Measurements from ENCODE around the gene VAPB.

Gene VAPB

GRCh38 chr20:58483051-58483450 is 94.0 kb downstream of the VAPB start:
- no peak for DNase-seq (ENCODE audit: low read depth)

- DNase-seq (ENCODE audit: low read depth): no peak
These were observed 94.4 kb downstream of the VAPB start for GRCh38 chr20:58483470-58483869.

GRCh38 chr20:58485393-58485792 is 96.4 kb downstream of the VAPB start:
- DNase-seq (ENCODE audit: low read depth): no peak

- no peak for DNase-seq (ENCODE audit: low read depth)
These were observed 97.2 kb downstream of the VAPB start for GRCh38 chr20:58486207-58486606.

GRCh38 chr20:58492074-58492718 is 103.2 kb downstream of the VAPB start:
- no peak for DNase-seq (ENCODE audit: low read depth)

GRCh38 chr20:58492795-58493524 is 103.9 kb downstream of the VAPB start:
- no peak for DNase-seq (ENCODE audit: low read depth)

- DNase-seq (ENCODE audit: low read depth): no peak
These were observed 106.0 kb downstream of the VAPB start for GRCh38 chr20:58494923-58495622.

- DNase-seq (ENCODE audit: low read depth): no peak
These were observed 106.8 kb downstream of the VAPB start for GRCh38 chr20:58495623-58496428.

- no peak for DNase-seq (ENCODE audit: low read depth)
These were observed 107.4 kb downstream of the VAPB start for GRCh38 chr20:58496429-58496769.

- DNase-seq (ENCODE audit: low read depth): no peak
These were observed 108.1 kb downstream of the VAPB start for GRCh38 chr20:58497076-58497641.

GRCh38 chr20:58497724-58498469 is 108.9 kb downstream of the VAPB start:
- DNase-seq (ENCODE audit: low read depth): no peak

- no peak for DNase-seq (ENCODE audit: low read depth)
These were observed 109.5 kb downstream of the VAPB start for GRCh38 chr20:58498470-58499068.

GRCh38 chr20:58500256-58500655 is 111.2 kb downstream of the VAPB start:
- no peak for DNase-seq (ENCODE audit: low read depth)

Data from activated T-cell treated with anti-CD3 and anti-CD28 coated beads for 24 hours (primary cell).